Peyer's patch (tissue), 4 donors: ENCODE data around the gene PTPRE.

Experiments used
- POLR2A ChIP-seq, 2 donors: fragments of 450-650 bp; IDR thresholded peaks; one replicate each; pipeline ENCODE4 v1.5.1; 2017; ENCODE audit warnings: antibody characterized with exemption in 2 of 2, mild to moderate bottlenecking in 2 of 2, moderate library complexity in 2 of 2
- TF ChIP-seq, protein P1 (sequence below), 6 experiments: fragments of 450-650 bp in 4 of 6; fragments of 200-600 bp in 2 of 6; sonication (generic) in 1 of 6; IDR thresholded peaks; one replicate each; pipeline ENCODE4 v1.5.1; 2017 to 2019; ENCODE audit warnings: antibody characterized with exemption in 6 of 6, mild to moderate bottlenecking in 3 of 6, moderate library complexity in 1 of 6

GRCh38 chr10:128077155-128077875 lies 170.4 kb downstream of the PTPRE start:
- TF ChIP-seq, protein P1, sequence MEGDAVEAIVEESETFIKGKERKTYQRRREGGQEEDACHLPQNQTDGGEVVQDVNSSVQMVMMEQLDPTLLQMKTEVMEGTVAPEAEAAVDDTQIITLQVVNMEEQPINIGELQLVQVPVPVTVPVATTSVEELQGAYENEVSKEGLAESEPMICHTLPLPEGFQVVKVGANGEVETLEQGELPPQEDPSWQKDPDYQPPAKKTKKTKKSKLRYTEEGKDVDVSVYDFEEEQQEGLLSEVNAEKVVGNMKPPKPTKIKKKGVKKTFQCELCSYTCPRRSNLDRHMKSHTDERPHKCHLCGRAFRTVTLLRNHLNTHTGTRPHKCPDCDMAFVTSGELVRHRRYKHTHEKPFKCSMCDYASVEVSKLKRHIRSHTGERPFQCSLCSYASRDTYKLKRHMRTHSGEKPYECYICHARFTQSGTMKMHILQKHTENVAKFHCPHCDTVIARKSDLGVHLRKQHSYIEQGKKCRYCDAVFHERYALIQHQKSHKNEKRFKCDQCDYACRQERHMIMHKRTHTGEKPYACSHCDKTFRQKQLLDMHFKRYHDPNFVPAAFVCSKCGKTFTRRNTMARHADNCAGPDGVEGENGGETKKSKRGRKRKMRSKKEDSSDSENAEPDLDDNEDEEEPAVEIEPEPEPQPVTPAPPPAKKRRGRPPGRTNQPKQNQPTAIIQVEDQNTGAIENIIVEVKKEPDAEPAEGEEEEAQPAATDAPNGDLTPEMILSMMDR (IDR thresholded peaks at IDR 0.05), result no peak
- TF ChIP-seq POLR2A (IDR thresholded peaks at IDR 0.05), result no peak
